Measurements from ENCODE around the gene ENTPD1.

The ENTPD1 gene, protein sequence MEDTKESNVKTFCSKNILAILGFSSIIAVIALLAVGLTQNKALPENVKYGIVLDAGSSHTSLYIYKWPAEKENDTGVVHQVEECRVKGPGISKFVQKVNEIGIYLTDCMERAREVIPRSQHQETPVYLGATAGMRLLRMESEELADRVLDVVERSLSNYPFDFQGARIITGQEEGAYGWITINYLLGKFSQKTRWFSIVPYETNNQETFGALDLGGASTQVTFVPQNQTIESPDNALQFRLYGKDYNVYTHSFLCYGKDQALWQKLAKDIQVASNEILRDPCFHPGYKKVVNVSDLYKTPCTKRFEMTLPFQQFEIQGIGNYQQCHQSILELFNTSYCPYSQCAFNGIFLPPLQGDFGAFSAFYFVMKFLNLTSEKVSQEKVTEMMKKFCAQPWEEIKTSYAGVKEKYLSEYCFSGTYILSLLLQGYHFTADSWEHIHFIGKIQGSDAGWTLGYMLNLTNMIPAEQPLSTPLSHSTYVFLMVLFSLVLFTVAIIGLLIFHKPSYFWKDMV

DNA sequence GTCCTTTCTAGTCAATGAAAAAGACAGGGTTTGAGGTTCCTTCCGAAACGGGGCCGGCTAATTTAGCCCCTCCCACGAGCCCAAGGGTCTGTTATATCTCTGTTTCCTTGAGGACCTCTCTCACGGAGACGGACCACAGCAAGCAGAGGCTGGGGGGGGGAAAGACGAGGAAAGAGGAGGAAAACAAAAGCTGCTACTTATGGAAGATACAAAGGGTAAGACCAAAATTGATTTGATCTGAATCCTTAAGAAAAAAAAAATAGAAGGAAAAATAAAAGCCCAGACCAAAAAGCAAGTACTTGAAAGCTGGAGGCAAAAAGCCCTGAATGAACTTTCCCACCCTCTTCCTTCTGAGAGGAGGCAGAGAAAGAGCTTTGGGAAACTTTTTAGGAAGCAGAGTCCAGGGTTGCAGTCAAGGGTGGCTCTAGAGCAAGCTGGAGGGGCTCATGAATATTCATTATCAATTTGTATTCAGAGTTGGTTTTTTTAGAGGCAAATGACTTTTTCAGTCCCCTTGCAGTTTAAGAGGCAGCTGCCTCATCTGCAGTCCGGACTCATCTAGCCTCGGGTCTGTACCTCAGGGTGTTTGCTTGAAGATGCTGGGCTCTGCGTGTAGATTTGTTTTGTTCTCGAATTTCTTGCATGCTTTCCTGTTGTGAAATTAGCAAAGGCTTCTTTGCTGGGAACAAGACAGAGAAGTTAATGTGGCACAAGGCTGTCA lies at the start of gene ENTPD1:
Gene ENTPD1 (plus strand): TSS at position 123 of the 721 bp plus-strand sequence. CDS start 77 bp downstream, at position 200.
- Histone ChIP-seq H2AFZ (ENCODE audit: low read depth, low read length) (no peak within 1 kb of the TSS), H3K9me3 (ENCODE audit: insufficient read depth, low read length) (no peaks in the 10 kb centered on the region), H3K27me3 (ENCODE audit: low read depth, low read length) (no peaks in the 10 kb centered on the region), H3K9ac (ENCODE audit: low read length) (peak within 1 kb of the TSS; percentile 100), H3K4me2 (ENCODE audit: low read length) (peak within 1 kb of the TSS; percentile 99), H3K36me3 (replicated peaks; ENCODE audit: low read depth, low read length) (peaks cover 3% of the 10 kb centered on the region), H3K4me3 (ENCODE audit: low read length) (peak within 1 kb of the TSS; percentile 92), H4K20me1 (ENCODE audit: insufficient read depth, low read length) (no peaks in the 10 kb centered on the region), H3K79me2 (ENCODE audit: low read length) (peaks cover 39% of the 10 kb centered on the region), H3K27ac (ENCODE audit: low read length) (peak within 1 kb of the TSS; percentile 100), H3K4me1 (ENCODE audit: low read length) (peaks cover 56% of the 10 kb centered on the region)
- no peak for TF ChIP-seq EZH2phosphoT487 (IDR thresholded peaks at IDR 0.05; ENCODE audit: low read depth)
- TF ChIP-seq, protein P1, sequence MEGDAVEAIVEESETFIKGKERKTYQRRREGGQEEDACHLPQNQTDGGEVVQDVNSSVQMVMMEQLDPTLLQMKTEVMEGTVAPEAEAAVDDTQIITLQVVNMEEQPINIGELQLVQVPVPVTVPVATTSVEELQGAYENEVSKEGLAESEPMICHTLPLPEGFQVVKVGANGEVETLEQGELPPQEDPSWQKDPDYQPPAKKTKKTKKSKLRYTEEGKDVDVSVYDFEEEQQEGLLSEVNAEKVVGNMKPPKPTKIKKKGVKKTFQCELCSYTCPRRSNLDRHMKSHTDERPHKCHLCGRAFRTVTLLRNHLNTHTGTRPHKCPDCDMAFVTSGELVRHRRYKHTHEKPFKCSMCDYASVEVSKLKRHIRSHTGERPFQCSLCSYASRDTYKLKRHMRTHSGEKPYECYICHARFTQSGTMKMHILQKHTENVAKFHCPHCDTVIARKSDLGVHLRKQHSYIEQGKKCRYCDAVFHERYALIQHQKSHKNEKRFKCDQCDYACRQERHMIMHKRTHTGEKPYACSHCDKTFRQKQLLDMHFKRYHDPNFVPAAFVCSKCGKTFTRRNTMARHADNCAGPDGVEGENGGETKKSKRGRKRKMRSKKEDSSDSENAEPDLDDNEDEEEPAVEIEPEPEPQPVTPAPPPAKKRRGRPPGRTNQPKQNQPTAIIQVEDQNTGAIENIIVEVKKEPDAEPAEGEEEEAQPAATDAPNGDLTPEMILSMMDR (IDR thresholded peaks at IDR 0.05; ENCODE audit: low read depth, low read length) = no peak

DNA sequence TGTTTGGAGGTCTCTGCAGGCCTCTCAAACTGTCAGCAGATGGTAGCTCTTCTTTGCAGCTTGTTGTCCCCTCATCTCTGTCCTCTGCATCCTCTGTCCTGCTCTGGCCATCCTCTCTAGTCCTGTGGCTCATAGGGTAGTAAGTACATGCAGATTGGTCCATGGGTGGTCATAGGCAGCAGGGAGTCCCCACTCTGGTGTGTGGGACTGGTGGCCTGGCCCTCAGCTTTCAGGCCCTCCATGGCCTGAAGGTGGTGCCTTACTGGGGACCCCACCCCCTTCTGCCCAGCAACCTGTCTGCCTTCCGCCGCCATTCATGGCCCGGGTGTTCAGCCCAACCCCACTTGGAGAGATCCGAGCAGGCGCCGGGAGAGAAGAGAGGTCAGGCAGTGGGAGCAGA lies 49.4 kb upstream of the ENTPD1 start:
- Histone ChIP-seq H3K36me3 (replicated peaks; ENCODE audit: low read depth, low read length) (no peaks in the 10 kb centered on the region), H2AFZ (ENCODE audit: low read depth, low read length) (no peak overlapping the region), H3K27ac (ENCODE audit: low read length) (no peak overlapping the region), H3K79me2 (ENCODE audit: low read length) (no peaks in the 10 kb centered on the region), H3K4me3 (ENCODE audit: low read length) (no peak overlapping the region), H3K4me1 (ENCODE audit: low read length) (no peaks in the 10 kb centered on the region), H3K27me3 (ENCODE audit: low read depth, low read length) (no peaks in the 10 kb centered on the region), H3K9me3 (ENCODE audit: insufficient read depth, low read length) (no peaks in the 10 kb centered on the region), H3K4me2 (ENCODE audit: low read length) (no peak overlapping the region), H3K9ac (ENCODE audit: low read length) (no peak overlapping the region), H4K20me1 (ENCODE audit: insufficient read depth, low read length) (no peaks in the 10 kb centered on the region)
- TF ChIP-seq, protein P1 (IDR thresholded peaks at IDR 0.05; ENCODE audit: low read depth, low read length) = no peak
- no peak for TF ChIP-seq EZH2phosphoT487 (IDR thresholded peaks at IDR 0.05; ENCODE audit: low read depth)

DNA sequence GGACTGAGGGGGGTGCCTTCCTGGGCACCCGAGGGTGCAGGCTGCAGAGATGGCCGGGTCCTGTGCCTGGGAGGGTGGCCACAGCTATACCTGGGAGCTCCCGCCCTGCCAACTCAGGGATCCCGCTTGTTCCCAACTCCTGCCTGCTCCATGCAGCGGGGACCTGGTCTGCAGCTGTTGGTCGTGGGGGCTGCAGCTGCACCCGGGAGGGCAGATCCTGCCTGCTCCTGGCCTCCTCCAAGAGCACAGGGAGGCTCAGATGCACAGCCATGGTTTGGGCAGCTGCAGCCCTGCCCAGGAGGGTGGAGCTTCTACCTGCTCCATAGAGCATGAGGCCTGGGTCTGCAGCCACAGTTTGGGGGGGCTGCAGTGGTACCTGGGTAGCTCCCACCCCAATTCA lies 49.0 kb upstream of the ENTPD1 start:
- Histone ChIP-seq H2AFZ (ENCODE audit: low read depth, low read length) (no peak overlapping the region), H3K36me3 (replicated peaks; ENCODE audit: low read depth, low read length) (no peaks in the 10 kb centered on the region), H3K9me3 (ENCODE audit: insufficient read depth, low read length) (no peaks in the 10 kb centered on the region), H3K4me2 (ENCODE audit: low read length) (no peak overlapping the region), H3K79me2 (ENCODE audit: low read length) (no peaks in the 10 kb centered on the region), H3K27ac (ENCODE audit: low read length) (no peak overlapping the region), H3K4me3 (ENCODE audit: low read length) (no peak overlapping the region), H3K27me3 (ENCODE audit: low read depth, low read length) (no peaks in the 10 kb centered on the region), H4K20me1 (ENCODE audit: insufficient read depth, low read length) (no peaks in the 10 kb centered on the region), H3K4me1 (ENCODE audit: low read length) (no peaks in the 10 kb centered on the region), H3K9ac (ENCODE audit: low read length) (no peak overlapping the region)
- no peak for TF ChIP-seq EZH2phosphoT487 (IDR thresholded peaks at IDR 0.05; ENCODE audit: low read depth)
- TF ChIP-seq, protein P1 (IDR thresholded peaks at IDR 0.05; ENCODE audit: low read depth, low read length) = no peak

DNA sequence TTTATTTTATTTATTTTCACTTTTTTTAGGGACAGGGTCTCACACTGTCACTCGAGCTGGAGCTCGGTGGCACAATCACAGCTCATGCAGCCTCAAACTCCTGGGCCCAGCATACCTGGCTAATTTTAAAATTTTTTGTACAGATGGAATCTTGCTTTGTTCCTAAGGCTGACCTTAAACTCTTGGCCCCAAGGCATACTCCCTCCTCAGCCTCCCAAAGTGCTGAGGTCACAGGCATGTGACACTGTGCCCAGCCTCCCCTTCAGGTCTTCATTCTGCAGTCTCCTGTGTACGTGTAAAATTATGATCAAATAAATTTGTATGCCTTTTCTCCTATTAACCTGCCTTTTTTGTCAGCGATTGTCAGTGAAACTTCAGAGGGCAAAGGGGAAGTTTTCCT lies 44.5 kb upstream of the ENTPD1 start:
- H2AFZ ChIP-seq (ENCODE audit: low read depth, low read length) = no peak overlapping the region
- H3K4me3 ChIP-seq (ENCODE audit: low read length) = no peak overlapping the region
- no peaks in the 10 kb centered on the region for H3K9me3 ChIP-seq (ENCODE audit: insufficient read depth, low read length)
- no peaks in the 10 kb centered on the region for H3K27me3 ChIP-seq (ENCODE audit: low read depth, low read length)
- no peak overlapping the region for H3K27ac ChIP-seq (ENCODE audit: low read length)
- no peaks in the 10 kb centered on the region for H3K36me3 ChIP-seq (replicated peaks; ENCODE audit: low read depth, low read length)
- H3K4me1 ChIP-seq (ENCODE audit: low read length) = no peaks in the 10 kb centered on the region
- H3K9ac ChIP-seq (ENCODE audit: low read length) = no peak overlapping the region
- H4K20me1 ChIP-seq (ENCODE audit: insufficient read depth, low read length) = no peaks in the 10 kb centered on the region
- H3K79me2 ChIP-seq (ENCODE audit: low read length) = no peaks in the 10 kb centered on the region
- TF ChIP-seq, protein P1 (IDR thresholded peaks at IDR 0.05; ENCODE audit: low read depth, low read length) = no peak
- TF ChIP-seq EZH2phosphoT487 (IDR thresholded peaks at IDR 0.05; ENCODE audit: low read depth) = no peak
- no peak overlapping the region for H3K4me2 ChIP-seq (ENCODE audit: low read length)
